K562 (cell line): ENCODE results near the gene MAML1. TPM values are rescaled to one million over a fixed set of nuclear protein-coding genes. Genes with fewer than 3 reads are reported as not detected.
A peak's percentile ranks its signal among the peaks of the same experiment; 100 is the strongest.

Experiments
- CEBPG ChIP-seq, 3 experiments: fragments of 200-800 bp in 1 of 3; sonication (Bioruptor generic) in 1 of 3; sonication (generic) in 1 of 3; formaldehyde crosslinking in 1 of 3; IDR thresholded peaks in 2 of 3; conservative IDR thresholded peaks in 1 of 3; 2 replicates each; pipeline versions ENCODE4 v1.6.1 to v1.8.0; 2016 to 2022; ENCODE audit warnings: missing compliant biosample characterization in 2 of 3, missing genetic modification characterization in 2 of 3, mild to moderate bottlenecking in 1 of 3, missing genetic modification reagents in 1 of 3
- CTBP1 ChIP-seq: fragments of 450-650 bp; IDR thresholded peaks from 2 replicates; pipeline ENCODE4 v1.6.1; 2016; ENCODE audit warnings: borderline replicate concordance
- DDX20 ChIP-seq: fragments of 450-650 bp; IDR thresholded peaks from 2 replicates; pipeline ENCODE4 v1.6.1; 2016; ENCODE audit warnings: missing genetic modification characterization, low read depth, mild to moderate bottlenecking, missing compliant biosample characterization, moderate library complexity
- ELF1 ChIP-seq: fragments of 200-800 bp; sonication (Bioruptor generic); IDR thresholded peaks from 2 replicates; pipeline ENCODE4 v1.6.1; 2016; ENCODE audit warnings: missing genetic modification characterization, missing compliant biosample characterization
- ESRRA ChIP-seq: fragments of 450-650 bp; IDR thresholded peaks from 2 replicates; pipeline ENCODE4 v1.6.1; 2014; ENCODE audit warnings: low read depth, mild to moderate bottlenecking, moderate library complexity, borderline replicate concordance
- HDAC8 ChIP-seq: fragments of 450-650 bp; IDR thresholded peaks from 2 replicates; pipeline ENCODE4 v1.6.1; 2016; ENCODE audit warnings: mild to moderate bottlenecking, missing genetic modification characterization, moderate library complexity, missing compliant biosample characterization
- MYBL2 ChIP-seq, 2 experiments: fragments of 450-650 bp in 1 of 2; sonication (generic) in 1 of 2; formaldehyde crosslinking in 1 of 2; IDR thresholded peaks; 2 replicates each; pipeline versions ENCODE4 v1.6.1 to v1.8.1; 2017 to 2022; ENCODE audit warnings: borderline replicate concordance in 1 of 2, inconsistent platforms in 1 of 2, low read depth in 1 of 2, mild to moderate bottlenecking in 1 of 2, missing genetic modification reagents in 1 of 2, moderate library complexity in 1 of 2
- NFATC3 ChIP-seq: fragments of 450-650 bp; IDR thresholded peaks from 2 replicates; pipeline ENCODE4 v1.6.1; 2017; ENCODE audit warnings: mild to moderate bottlenecking
- PCBP2 ChIP-seq: fragments of 200-400 bp; formaldehyde crosslinking; IDR thresholded peaks from 2 replicates; pipeline ENCODE4 v1.6.1; 2018; ENCODE audit warnings: low read length, low read depth, mild to moderate bottlenecking, moderate library complexity; ENCODE audit not compliant: poor library complexity, severe bottlenecking
- PHF20 ChIP-seq: fragments of 450-650 bp; IDR thresholded peaks from 2 replicates; pipeline ENCODE4 v1.6.1; 2018; ENCODE audit not compliant: partially characterized antibody
- POLR3A ChIP-seq: IDR thresholded peaks from 2 replicates; pipeline ENCODE4 v1.6.1; 2011; ENCODE audit warnings: borderline replicate concordance, mild to moderate bottlenecking, moderate library complexity; ENCODE audit not compliant: insufficient read length, insufficient read depth; ENCODE audit errors: extremely low read depth
- polyA plus RNA-seq, 8 experiments: library from polyadenylated mRNA; depleted of rRNA in 4 of 8; stranded (reverse) in 5 of 8; unstranded in 3 of 8; fragments of >200 nt; fragmentation: Nextera tagmentation in 2 of 8; fragmentation: Illumina TruSeq in 1 of 8; extraction: Ambion mirVana in 2 of 8; extraction: Trizol in 1 of 8; gene quantifications; 2 replicates each; pipeline versions ENCODE4 v1.2.1 to v1.2.3, GENCODE V29; 2011 to 2014; ENCODE audit warnings: inconsistent platforms in 1 of 8, missing spikeins in 1 of 8
- total RNA-seq, 7 experiments: library from RNA; depleted of rRNA in 6 of 7; stranded (reverse); fragments of >200 nt in 6 of 7; fragmentation: Illumina TruSeq in 2 of 7; extraction: Trizol in 2 of 7; gene quantifications; 2 replicates each; pipeline versions ENCODE4 v1.2.1 to v1.2.3, GENCODE V29; 2011 to 2021; ENCODE audit warnings: low replicate concordance in 1 of 7
- TF ChIP-seq, protein P1 (sequence below), 2 experiments: fragments of 450-650 bp; conservative IDR thresholded peaks; 2 replicates each; pipeline ENCODE4 v1.6.1; 2017; ENCODE audit warnings: mild to moderate bottlenecking in 2 of 2, moderate library complexity in 2 of 2
- TF ChIP-seq, protein P2 (sequence below): sonication (generic); formaldehyde crosslinking; IDR thresholded peaks from 2 replicates; pipeline ENCODE4 v1.8.1; 2023; ENCODE audit warnings: mild to moderate bottlenecking, missing genetic modification reagents
- TF ChIP-seq, protein P3 (sequence below): fragments of 250-450 bp; sonication (Bioruptor Pico); IDR thresholded peaks from 2 replicates; pipeline ENCODE4 v1.8.0; 2022; ENCODE audit warnings: moderate library complexity, mild to moderate bottlenecking, inconsistent platforms
- TF ChIP-seq, protein P4 (sequence below), 2 experiments: fragments of 450-650 bp; IDR thresholded peaks; 2 replicates each; pipeline ENCODE4 v1.6.1; 2018; ENCODE audit warnings: mild to moderate bottlenecking in 2 of 2, low read depth in 1 of 2; ENCODE audit not compliant: partially characterized antibody in 2 of 2

Gene MAML1
- total and polyA plus RNA-seq, 9 of the 15 experiments (the other 6 are each of a cell fraction or from before 2014, with no cell fraction given), result 0.32 to 18.4 (median 7.0) TPM

DNA sequence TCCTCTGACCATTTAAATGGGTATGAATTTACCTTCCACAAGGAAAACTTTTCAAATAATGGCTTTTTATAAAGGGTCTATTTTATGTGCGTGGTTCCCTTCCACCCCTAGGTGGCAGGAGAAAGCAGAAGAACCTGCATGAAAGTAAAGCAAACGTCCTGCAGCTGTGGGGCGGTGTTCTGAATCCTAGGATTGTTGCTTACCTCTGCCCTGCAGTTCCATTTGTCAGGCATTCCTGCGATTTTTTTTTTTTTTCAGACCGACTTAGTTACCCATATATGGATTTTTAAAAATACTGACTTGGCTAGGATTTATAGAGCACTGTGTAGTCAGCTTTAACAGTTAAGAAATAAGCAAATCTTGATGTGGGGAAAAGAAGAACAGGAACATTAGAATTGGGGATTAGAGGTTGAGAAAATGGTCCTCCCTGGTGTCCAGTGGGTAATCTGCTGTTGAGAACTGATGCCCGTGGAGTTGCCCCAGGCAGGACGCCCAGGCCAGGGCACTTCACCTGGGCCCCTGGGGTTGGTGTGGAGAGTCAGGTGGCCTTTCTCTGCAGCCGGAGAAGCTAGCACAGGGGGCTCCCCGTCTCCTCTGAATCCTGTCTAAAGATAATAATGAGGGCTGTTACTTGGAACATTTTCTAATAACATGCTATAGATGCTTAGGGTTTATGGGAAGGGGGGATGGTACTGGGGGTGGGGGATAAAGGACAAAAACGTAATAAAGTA is 30.8 kb downstream of the MAML1 start (continued):
- no peak for TF ChIP-seq ESRRA
- TF ChIP-seq, protein P1, sequence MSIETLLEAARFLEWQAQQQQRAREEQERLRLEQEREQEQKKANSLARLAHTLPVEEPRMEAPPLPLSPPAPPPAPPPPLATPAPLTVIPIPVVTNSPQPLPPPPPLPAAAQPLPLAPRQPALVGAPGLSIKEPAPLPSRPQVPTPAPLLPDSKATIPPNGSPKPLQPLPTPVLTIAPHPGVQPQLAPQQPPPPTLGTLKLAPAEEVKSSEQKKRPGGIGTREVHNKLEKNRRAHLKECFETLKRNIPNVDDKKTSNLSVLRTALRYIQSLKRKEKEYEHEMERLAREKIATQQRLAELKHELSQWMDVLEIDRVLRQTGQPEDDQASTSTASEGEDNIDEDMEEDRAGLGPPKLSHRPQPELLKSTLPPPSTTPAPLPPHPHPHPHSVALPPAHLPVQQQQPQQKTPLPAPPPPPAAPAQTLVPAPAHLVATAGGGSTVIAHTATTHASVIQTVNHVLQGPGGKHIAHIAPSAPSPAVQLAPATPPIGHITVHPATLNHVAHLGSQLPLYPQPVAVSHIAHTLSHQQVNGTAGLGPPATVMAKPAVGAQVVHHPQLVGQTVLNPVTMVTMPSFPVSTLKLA (conservative IDR thresholded peaks at IDR 0.05), result peak in 1 of 2 experiments; percentile 30; a peak in 1 of 4 replicates
- TF ChIP-seq ELF1, result no peak
- no peak for TF ChIP-seq CTBP1
- TF ChIP-seq DDX20 (tag), result no peak
- TF ChIP-seq NFATC3, result no peak
- TF ChIP-seq, protein P2, sequence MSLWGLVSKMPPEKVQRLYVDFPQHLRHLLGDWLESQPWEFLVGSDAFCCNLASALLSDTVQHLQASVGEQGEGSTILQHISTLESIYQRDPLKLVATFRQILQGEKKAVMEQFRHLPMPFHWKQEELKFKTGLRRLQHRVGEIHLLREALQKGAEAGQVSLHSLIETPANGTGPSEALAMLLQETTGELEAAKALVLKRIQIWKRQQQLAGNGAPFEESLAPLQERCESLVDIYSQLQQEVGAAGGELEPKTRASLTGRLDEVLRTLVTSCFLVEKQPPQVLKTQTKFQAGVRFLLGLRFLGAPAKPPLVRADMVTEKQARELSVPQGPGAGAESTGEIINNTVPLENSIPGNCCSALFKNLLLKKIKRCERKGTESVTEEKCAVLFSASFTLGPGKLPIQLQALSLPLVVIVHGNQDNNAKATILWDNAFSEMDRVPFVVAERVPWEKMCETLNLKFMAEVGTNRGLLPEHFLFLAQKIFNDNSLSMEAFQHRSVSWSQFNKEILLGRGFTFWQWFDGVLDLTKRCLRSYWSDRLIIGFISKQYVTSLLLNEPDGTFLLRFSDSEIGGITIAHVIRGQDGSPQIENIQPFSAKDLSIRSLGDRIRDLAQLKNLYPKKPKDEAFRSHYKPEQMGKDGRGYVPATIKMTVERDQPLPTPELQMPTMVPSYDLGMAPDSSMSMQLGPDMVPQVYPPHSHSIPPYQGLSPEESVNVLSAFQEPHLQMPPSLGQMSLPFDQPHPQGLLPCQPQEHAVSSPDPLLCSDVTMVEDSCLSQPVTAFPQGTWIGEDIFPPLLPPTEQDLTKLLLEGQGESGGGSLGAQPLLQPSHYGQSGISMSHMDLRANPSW (CRISPR knock-in tag), result no peak
- TF ChIP-seq, protein P3, sequence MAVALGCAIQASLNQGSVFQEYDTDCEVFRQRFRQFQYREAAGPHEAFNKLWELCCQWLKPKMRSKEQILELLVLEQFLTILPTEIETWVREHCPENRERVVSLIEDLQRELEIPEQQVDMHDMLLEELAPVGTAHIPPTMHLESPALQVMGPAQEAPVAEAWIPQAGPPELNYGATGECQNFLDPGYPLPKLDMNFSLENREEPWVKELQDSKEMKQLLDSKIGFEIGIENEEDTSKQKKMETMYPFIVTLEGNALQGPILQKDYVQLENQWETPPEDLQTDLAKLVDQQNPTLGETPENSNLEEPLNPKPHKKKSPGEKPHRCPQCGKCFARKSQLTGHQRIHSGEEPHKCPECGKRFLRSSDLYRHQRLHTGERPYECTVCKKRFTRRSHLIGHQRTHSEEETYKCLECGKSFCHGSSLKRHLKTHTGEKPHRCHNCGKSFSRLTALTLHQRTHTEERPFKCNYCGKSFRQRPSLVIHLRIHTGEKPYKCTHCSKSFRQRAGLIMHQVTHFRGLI, result no peak
- no peak for TF ChIP-seq CEBPG (CRISPR knock-in tag; IDR thresholded peaks at IDR 0.05)
- TF ChIP-seq CEBPG (tag; conservative IDR thresholded peaks at IDR 0.05 in 1 of 2, IDR thresholded peaks at IDR 0.05 in 1 of 2), result no peak
- TF ChIP-seq POLR3A, result no peak
- no peak for TF ChIP-seq PHF20
- TF ChIP-seq, protein P4, sequence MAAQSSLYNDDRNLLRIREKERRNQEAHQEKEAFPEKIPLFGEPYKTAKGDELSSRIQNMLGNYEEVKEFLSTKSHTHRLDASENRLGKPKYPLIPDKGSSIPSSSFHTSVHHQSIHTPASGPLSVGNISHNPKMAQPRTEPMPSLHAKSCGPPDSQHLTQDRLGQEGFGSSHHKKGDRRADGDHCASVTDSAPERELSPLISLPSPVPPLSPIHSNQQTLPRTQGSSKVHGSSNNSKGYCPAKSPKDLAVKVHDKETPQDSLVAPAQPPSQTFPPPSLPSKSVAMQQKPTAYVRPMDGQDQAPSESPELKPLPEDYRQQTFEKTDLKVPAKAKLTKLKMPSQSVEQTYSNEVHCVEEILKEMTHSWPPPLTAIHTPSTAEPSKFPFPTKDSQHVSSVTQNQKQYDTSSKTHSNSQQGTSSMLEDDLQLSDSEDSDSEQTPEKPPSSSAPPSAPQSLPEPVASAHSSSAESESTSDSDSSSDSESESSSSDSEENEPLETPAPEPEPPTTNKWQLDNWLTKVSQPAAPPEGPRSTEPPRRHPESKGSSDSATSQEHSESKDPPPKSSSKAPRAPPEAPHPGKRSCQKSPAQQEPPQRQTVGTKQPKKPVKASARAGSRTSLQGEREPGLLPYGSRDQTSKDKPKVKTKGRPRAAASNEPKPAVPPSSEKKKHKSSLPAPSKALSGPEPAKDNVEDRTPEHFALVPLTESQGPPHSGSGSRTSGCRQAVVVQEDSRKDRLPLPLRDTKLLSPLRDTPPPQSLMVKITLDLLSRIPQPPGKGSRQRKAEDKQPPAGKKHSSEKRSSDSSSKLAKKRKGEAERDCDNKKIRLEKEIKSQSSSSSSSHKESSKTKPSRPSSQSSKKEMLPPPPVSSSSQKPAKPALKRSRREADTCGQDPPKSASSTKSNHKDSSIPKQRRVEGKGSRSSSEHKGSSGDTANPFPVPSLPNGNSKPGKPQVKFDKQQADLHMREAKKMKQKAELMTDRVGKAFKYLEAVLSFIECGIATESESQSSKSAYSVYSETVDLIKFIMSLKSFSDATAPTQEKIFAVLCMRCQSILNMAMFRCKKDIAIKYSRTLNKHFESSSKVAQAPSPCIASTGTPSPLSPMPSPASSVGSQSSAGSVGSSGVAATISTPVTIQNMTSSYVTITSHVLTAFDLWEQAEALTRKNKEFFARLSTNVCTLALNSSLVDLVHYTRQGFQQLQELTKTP (IDR thresholded peaks at IDR 0.05; ENCODE audit: low read depth in 1 of 2, partially characterized antibody in 2 of 2), result no peak
- TF ChIP-seq PCBP2, result no peak
- no peak for TF ChIP-seq HDAC8 (tag)
- TF ChIP-seq MYBL2 (IDR thresholded peaks at IDR 0.05; ENCODE audit: low read depth), result no peak
- no peak for TF ChIP-seq MYBL2 (CRISPR knock-in tag; IDR thresholded peaks at IDR 0.05; ENCODE audit: borderline replicate concordance)
